Endothelial cell of umbilical vein (primary cell): Measurements from ENCODE around the gene AP3S2. TPM values are rescaled to one million over a fixed set of nuclear protein-coding genes. Genes with fewer than 3 reads are reported as not detected.

Source experiments
- BruUV-seq: library from RNA; stranded (reverse); fragments of 400-500 nt; replicated peaks from 2 replicates; lab custom pipeline; 2021; lab: Mats Ljungman, UMichigan
- CTCF ChIA-PET: fragments of 300-600, 350-600 bp; sonication (Branson Sonifier 250); formaldehyde crosslinking; loops from one replicate; lab custom pipeline; 2021; ENCODE audit warnings: antibody characterized with exemption, inconsistent platforms; lab: Charles Lee
- POLR2A ChIA-PET: fragments of 300-600, 350-600 bp; sonication (Branson Sonifier 250); formaldehyde crosslinking; loops from one replicate; lab custom pipeline; 2021; ENCODE audit warnings: antibody characterized with exemption, inconsistent platforms; lab: Charles Lee
- DNase-seq: peaks from one replicate; pipeline ENCODE4 v3.0.0-alpha.2; 2011; ENCODE audit warnings: low read depth, low spot score
- FAIRE-seq: peaks from 2 replicates; lab custom pipeline; 2011; peaks lifted over from hg19 to GRCh38; lab: Jason Lieb, UNC
- H2AFZ ChIP-seq: 2 replicates; pipeline ENCODE4 v1.6.0; 2012; ENCODE audit warnings: low read depth, low read length, control low read depth, inconsistent platforms
- H3K27ac ChIP-seq: 2 replicates; pipeline ENCODE4 v1.5.1; 2011; ENCODE audit warnings: low read depth, mild to moderate bottlenecking, control low read depth, low read length, moderate library complexity; ENCODE audit not compliant: insufficient read depth
- H3K27me3 ChIP-seq, 2 experiments: 2 replicates each; pipeline versions ENCODE4 v1.6.0 to v1.6.1; 2011; ENCODE audit warnings: low read length in 2 of 2, mixed read lengths in 1 of 2; ENCODE audit not compliant: control insufficient read depth in 2 of 2, insufficient read depth in 2 of 2
- H3K36me3 ChIP-seq, 2 experiments: 2 replicates in 1 of 2; 3 replicates in 1 of 2; pipeline ENCODE4 v1.5.1; 2011; ENCODE audit warnings: low read length in 2 of 2, mild to moderate bottlenecking in 1 of 2, moderate library complexity in 1 of 2; ENCODE audit not compliant: control insufficient read depth in 2 of 2, insufficient read depth in 2 of 2; ENCODE audit errors: extremely low read depth in 1 of 2
- H3K4me1 ChIP-seq: 3 replicates; pipeline ENCODE4 v1.5.1; 2011; ENCODE audit warnings: mild to moderate bottlenecking, low read length; ENCODE audit not compliant: control insufficient read depth, insufficient read depth; ENCODE audit errors: extremely low read depth
- H3K4me2 ChIP-seq: 2 replicates; pipeline ENCODE4 v1.6.1; 2011; ENCODE audit warnings: low read length, control low read depth, mixed read lengths; ENCODE audit not compliant: insufficient read depth
- H3K4me3 ChIP-seq, 3 experiments: fragments of 200-600 bp in 1 of 3; sonication (generic), shearing (Covaris generic) in 1 of 3; replicated peaks in 1 of 3; 2 replicates each; pipeline ENCODE4 v1.5.1; 2011 to 2016; ENCODE audit warnings: control low read depth in 3 of 3, low read length in 3 of 3, mild to moderate bottlenecking in 2 of 3, inconsistent platforms in 1 of 3, low read depth in 1 of 3, moderate library complexity in 1 of 3; ENCODE audit not compliant: insufficient read depth in 1 of 3
- H3K79me2 ChIP-seq: 2 replicates; pipeline ENCODE4 v1.6.0; 2012; ENCODE audit warnings: low read length, inconsistent platforms; ENCODE audit not compliant: control insufficient read depth, insufficient read depth
- H3K9ac ChIP-seq: replicated peaks from 2 replicates; pipeline ENCODE3; 2011; ENCODE audit warnings: low read length, control low read depth; ENCODE audit not compliant: insufficient read depth; ENCODE audit errors: extremely low read depth
- H3K9me1 ChIP-seq: replicated peaks from 3 replicates; pipeline ENCODE4 v1.6.0; 2011; ENCODE audit warnings: mild to moderate bottlenecking, low read length; ENCODE audit not compliant: control insufficient read depth, insufficient read depth; ENCODE audit errors: extremely low read depth
- H3K9me3 ChIP-seq: replicated peaks from 2 replicates; pipeline ENCODE4 v1.5.1; 2012; ENCODE audit warnings: low read length, inconsistent platforms; ENCODE audit not compliant: control insufficient read depth, insufficient read depth
- H4K20me1 ChIP-seq: replicated peaks from 2 replicates; pipeline ENCODE3; 2011; ENCODE audit warnings: mild to moderate bottlenecking, low read length; ENCODE audit not compliant: control insufficient read depth, insufficient read depth; ENCODE audit errors: extremely low read depth
- EZH2 ChIP-seq: IDR thresholded peaks from 2 replicates; pipeline ENCODE4 v1.6.1; 2012; ENCODE audit warnings: borderline replicate concordance, low read depth, mild to moderate bottlenecking, moderate library complexity, low read length, inconsistent platforms; ENCODE audit not compliant: severe bottlenecking
- FOS ChIP-seq: IDR thresholded peaks from 2 replicates; pipeline ENCODE4 v1.6.1; 2011; ENCODE audit warnings: mild to moderate bottlenecking, low read length, moderate library complexity, borderline replicate concordance; ENCODE audit not compliant: insufficient read depth
- GATA2 ChIP-seq: IDR thresholded peaks from 2 replicates; pipeline ENCODE4 v1.7.0; 2011; ENCODE audit warnings: low read depth, mild to moderate bottlenecking, moderate library complexity, mixed read lengths, low read length; ENCODE audit not compliant: insufficient read length, insufficient read depth
- JUN ChIP-seq: IDR thresholded peaks from 2 replicates; pipeline ENCODE4 v1.6.1; 2011; ENCODE audit warnings: borderline replicate concordance, low read depth; ENCODE audit not compliant: insufficient read length, insufficient read depth
- MYC ChIP-seq: IDR thresholded peaks from one replicate; pipeline ENCODE4 v1.6.1; 2011; ENCODE audit warnings: mild to moderate bottlenecking, low read depth, low read length
- POLR2A ChIP-seq: IDR thresholded peaks from 2 replicates; pipeline ENCODE4 v1.6.1; 2012; ENCODE audit warnings: low read depth, mild to moderate bottlenecking, control low read depth, low read length
- POLR2AphosphoS5 ChIP-seq: IDR thresholded peaks from 2 replicates; pipeline ENCODE4 v1.6.1; 2012; ENCODE audit warnings: low read depth, mild to moderate bottlenecking, control low read depth, low read length, moderate library complexity; ENCODE audit not compliant: insufficient read depth
- dilution Hi-C: fragments of 300-500 bp; cut with MboI; formaldehyde crosslinking; loops from one replicate; pipeline ENCODE4 v1.15.0; 2019; ENCODE audit warnings: low sequenced_read_pairs; ENCODE audit not compliant: extremely low pct_ligation_motif_present
- intact Hi-C: fragments of 100-400 bp; cut with micrococcal nuclease; formaldehyde crosslinking; loops from one replicate; pipeline ENCODE4 v1.10.0; 2022
- polyA plus RNA-seq, 4 experiments: library from polyadenylated mRNA; depleted of rRNA in 3 of 4; stranded (reverse) in 3 of 4; unstranded in 1 of 4; fragments of >200 nt; gene quantifications; 2 replicates each; pipeline versions ENCODE4 v1.2.1 to v1.2.3, GENCODE V29; 2011 to 2012; ENCODE audit warnings: missing spikeins in 1 of 4
- total RNA-seq: library from RNA; stranded (reverse); gene quantifications from 2 replicates; pipeline ENCODE4 v1.2.3, GENCODE V29; 2021
- TF ChIP-seq, protein P1 (sequence below): IDR thresholded peaks from 2 replicates; pipeline ENCODE4 v1.6.1; 2011; ENCODE audit not compliant: insufficient read depth, insufficient read length
- TF ChIP-seq, protein P2 (sequence below), 2 donors: IDR thresholded peaks; 1 replicate in 1 of 2; 2 replicates in 1 of 2; pipeline ENCODE4 v1.5.1; 2011; ENCODE audit warnings: low read length in 2 of 2, mild to moderate bottlenecking in 2 of 2, moderate library complexity in 2 of 2, control low read depth in 1 of 2, inconsistent platforms in 1 of 2, low read depth in 1 of 2; ENCODE audit not compliant: insufficient read depth in 1 of 2; ENCODE audit errors: extremely low read depth in 1 of 2

Gene AP3S2
- total and polyA plus RNA-seq, 2 donors (not counting 3 experiments of a cell fraction or from before 2014, with no cell fraction given): 14.6 to 31.1 TPM

DNA sequence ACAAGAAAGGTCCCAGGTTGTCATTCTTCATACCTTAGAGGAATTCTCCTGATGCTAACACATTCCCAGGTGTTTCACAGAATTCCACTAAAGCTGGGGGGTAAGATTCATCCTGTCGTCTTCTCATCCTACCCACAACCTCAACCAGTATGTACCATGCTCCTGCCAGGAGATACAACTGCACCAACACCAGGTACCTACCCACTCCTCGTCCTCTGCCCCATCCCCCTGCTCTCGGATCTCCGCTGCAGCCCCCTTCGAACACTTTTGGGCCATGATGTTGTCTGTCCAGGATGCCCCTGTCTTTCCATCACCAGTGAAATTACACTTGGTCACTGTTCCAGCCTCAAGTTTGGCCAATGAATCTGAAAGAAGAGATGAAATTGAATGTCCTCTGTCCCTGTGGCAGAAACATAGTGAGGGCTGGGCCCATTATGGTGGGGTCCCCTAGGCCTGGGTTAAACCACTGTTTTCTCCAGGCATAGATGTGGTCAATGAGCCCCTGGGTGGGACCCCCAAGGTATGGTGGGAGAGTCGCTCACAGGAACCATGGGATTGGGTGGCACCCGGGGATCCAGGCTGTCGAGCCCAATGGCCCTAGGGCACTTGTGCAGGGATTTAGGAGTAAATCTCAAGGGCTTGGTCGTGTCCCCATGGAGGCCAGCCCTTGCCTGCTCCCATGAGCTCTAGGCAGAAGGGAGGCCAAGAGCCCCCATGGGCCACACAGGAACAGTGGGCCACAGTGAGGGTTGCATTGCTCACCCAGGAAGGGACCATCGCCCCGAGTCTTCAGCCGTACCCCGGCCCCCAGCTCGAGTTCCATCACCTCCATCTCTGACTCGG is 9.4 kb upstream of the AP3S2 start:
- H2AFZ ChIP-seq: no peak overlapping the region

More for the DNA sequence above, 9.4 kb upstream of the AP3S2 start:
- TF ChIP-seq, protein P1, sequence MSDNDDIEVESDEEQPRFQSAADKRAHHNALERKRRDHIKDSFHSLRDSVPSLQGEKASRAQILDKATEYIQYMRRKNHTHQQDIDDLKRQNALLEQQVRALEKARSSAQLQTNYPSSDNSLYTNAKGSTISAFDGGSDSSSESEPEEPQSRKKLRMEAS: no peak
- TF ChIP-seq JUN: no peak
- TF ChIP-seq EZH2: no peak
- no peak for TF ChIP-seq FOS
- TF ChIP-seq POLR2A: no peak
- TF ChIP-seq POLR2AphosphoS5: no peak
- TF ChIP-seq, protein P2, sequence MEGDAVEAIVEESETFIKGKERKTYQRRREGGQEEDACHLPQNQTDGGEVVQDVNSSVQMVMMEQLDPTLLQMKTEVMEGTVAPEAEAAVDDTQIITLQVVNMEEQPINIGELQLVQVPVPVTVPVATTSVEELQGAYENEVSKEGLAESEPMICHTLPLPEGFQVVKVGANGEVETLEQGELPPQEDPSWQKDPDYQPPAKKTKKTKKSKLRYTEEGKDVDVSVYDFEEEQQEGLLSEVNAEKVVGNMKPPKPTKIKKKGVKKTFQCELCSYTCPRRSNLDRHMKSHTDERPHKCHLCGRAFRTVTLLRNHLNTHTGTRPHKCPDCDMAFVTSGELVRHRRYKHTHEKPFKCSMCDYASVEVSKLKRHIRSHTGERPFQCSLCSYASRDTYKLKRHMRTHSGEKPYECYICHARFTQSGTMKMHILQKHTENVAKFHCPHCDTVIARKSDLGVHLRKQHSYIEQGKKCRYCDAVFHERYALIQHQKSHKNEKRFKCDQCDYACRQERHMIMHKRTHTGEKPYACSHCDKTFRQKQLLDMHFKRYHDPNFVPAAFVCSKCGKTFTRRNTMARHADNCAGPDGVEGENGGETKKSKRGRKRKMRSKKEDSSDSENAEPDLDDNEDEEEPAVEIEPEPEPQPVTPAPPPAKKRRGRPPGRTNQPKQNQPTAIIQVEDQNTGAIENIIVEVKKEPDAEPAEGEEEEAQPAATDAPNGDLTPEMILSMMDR (IDR thresholded peaks at IDR 0.05; ENCODE audit: extremely low read depth in 1 of 2, insufficient read depth in 1 of 2, low read depth in 1 of 2, low read length in 2 of 2): no peak
- no peak for TF ChIP-seq MYC
- TF ChIP-seq GATA2: no peak
- Histone ChIP-seq H4K20me1 (no peaks in the 10 kb centered on the region), H3K9ac (no peak overlapping the region), H3K27ac (no peak overlapping the region), H3K4me3 (no peak overlapping the region), H3K4me2 (no peak overlapping the region), H3K79me2 (no peaks in the 10 kb centered on the region), H3K4me1 (no peaks in the 10 kb centered on the region), H3K9me1 (no peaks in the 10 kb centered on the region), H3K9me3 (no peaks in the 10 kb centered on the region), H3K27me3 (no peaks in the 10 kb centered on the region), H3K36me3 (peaks cover 0 to 20% of the 10 kb centered on the region in 2 experiments)
- ChIA-PET CTCF (no interaction called here), POLR2A (no interaction called here)
- dilution Hi-C loops (no loop called here), intact Hi-C loops (no loop called here)
- BruUV-seq: no TSS peak
- DNase-seq: no peak
- FAIRE-seq: no peak
